Endometrial microvascular endothelial cells (primary cell): ENCODE results near the gene TMEM229A. TPM values are rescaled to one million over a fixed set of nuclear protein-coding genes. Genes with fewer than 3 reads are reported as not detected.

Source experiments
- in situ Hi-C: cut with HindIII; loops from 2 replicates; pipeline ENCODE4 v1.10.0; 2017; ENCODE audit warnings: low sequenced_read_pairs, low pct_unique_long_range_greater_than_20kb; ENCODE audit errors: inconsistent ontology term
- total RNA-seq: library from RNA; depleted of rRNA; stranded (reverse); fragments of >200 nt; gene quantifications from one replicate; pipeline ENCODE4 v1.2.3, GENCODE V29; 2015; ENCODE audit errors: inconsistent ontology term

Gene TMEM229A
- total RNA-seq, 1 donor from 2014 or later: not detected

- in situ Hi-C loops: no loop called here
These were observed 38.9 kb downstream of the TMEM229A start for GRCh38 chr7:123993996-123994395.

GRCh38 chr7:123992913-123993518 is 39.9 kb downstream of the TMEM229A start:
- in situ Hi-C loops: no loop called here

- in situ Hi-C loops: no loop called here
These were observed 45.4 kb downstream of the TMEM229A start for GRCh38 chr7:123987445-123987844.

Other genes with a start within 250 kb of the TMEM229A start
- gene HYAL4, start 187.9 kb downstream of the TMEM229A start, total RNA-seq: not detected
- gene SPAM1, start 107.8 kb downstream of the TMEM229A start, total RNA-seq: not detected